NOMO-1 (cell line): ENCODE measurements around the gene RICTOR.

Source experiments
- DNase-seq, 2 experiments: peaks; one replicate each; lab custom pipeline; 2025; ENCODE audit not compliant: unreplicated experiment in 2 of 2; lab: John Stamatoyannopoulos, UW

Gene RICTOR, protein sequence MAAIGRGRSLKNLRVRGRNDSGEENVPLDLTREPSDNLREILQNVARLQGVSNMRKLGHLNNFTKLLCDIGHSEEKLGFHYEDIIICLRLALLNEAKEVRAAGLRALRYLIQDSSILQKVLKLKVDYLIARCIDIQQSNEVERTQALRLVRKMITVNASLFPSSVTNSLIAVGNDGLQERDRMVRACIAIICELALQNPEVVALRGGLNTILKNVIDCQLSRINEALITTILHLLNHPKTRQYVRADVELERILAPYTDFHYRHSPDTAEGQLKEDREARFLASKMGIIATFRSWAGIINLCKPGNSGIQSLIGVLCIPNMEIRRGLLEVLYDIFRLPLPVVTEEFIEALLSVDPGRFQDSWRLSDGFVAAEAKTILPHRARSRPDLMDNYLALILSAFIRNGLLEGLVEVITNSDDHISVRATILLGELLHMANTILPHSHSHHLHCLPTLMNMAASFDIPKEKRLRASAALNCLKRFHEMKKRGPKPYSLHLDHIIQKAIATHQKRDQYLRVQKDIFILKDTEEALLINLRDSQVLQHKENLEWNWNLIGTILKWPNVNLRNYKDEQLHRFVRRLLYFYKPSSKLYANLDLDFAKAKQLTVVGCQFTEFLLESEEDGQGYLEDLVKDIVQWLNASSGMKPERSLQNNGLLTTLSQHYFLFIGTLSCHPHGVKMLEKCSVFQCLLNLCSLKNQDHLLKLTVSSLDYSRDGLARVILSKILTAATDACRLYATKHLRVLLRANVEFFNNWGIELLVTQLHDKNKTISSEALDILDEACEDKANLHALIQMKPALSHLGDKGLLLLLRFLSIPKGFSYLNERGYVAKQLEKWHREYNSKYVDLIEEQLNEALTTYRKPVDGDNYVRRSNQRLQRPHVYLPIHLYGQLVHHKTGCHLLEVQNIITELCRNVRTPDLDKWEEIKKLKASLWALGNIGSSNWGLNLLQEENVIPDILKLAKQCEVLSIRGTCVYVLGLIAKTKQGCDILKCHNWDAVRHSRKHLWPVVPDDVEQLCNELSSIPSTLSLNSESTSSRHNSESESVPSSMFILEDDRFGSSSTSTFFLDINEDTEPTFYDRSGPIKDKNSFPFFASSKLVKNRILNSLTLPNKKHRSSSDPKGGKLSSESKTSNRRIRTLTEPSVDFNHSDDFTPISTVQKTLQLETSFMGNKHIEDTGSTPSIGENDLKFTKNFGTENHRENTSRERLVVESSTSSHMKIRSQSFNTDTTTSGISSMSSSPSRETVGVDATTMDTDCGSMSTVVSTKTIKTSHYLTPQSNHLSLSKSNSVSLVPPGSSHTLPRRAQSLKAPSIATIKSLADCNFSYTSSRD (N-terminal part only)

DNA sequence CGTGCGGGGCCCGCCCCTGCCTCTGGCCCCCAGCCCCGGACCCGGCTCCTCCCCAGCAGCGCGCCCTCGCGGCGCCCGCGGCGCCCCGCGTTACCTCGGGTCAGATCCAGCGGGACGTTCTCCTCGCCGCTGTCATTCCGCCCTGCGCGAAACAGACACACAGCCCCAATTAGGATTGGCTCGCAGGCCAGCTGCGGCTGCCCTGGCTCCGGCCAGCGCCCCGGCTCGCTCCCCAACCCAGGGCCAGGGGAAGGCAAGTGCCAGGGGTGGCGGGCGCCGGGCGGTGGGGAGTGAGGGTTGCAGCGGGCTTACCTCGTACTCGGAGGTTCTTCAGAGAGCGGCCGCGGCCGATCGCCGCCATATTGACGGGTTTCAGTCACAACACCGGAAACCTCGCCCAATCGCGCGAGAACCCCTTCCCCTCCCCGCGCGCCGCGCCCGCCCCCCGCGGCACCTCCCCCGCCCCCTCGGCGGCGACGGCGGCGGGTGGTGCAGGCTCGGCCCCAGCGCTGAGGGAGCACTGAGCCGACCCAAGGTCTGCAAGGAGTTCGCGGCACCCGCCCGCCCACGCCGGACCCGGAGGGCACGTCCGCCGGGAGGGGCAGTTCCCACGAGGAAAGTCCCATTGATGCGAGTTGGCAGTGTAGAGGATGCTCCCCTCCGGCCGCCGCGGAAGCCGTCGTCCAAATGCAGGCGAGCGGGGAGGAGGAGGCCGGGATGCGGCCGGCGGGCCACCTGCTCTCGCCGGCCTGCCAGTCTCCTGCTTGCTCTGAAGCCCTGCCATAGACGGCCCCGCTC lies at the start of gene RICTOR:
Gene RICTOR (minus strand): TSS at position 383 of the 798 bp plus-strand sequence. CDS start 22 bp downstream, at position 361.
- DNase-seq, result peak; percentile 90

DNA sequence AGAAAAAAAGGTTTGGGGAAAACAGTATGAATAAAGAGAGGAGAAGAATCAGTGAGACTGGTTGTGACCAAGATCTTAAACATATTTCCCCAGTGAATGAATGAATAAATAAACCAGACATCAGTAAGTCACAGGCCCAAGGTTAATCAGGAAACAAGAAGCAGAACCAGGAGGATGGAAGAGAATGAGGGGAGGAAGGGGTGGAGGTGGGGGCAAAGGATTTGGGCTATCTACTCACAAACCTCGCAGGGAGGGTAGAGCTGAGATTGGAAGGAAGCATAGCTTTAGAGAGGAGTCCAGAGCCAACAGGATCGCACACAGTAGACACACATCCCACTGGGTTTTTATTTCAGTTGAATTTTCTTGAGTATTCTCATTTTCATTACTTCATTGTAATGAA lies 47.7 kb upstream of the RICTOR start:
- DNase-seq, result no peak

DNA sequence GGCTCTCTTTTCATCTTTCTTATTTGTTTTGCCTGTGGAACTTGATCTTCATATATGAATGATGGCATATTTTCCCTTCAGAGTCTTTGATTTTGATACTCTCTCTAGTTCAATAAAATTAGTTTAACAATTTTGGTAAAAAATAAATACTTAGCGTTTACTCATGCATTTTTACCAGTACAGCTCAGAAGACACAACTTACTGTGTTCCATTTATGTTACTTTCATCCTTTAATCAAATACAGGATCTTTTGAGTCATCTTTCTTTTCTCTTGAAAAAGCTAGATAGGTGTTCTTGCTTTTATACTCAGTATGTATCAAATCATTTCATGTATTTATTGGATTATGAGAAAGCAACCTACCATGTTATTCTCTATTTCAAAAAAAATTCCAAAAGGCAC lies 47.1 kb upstream of the RICTOR start:
- DNase-seq, result no peak

DNA sequence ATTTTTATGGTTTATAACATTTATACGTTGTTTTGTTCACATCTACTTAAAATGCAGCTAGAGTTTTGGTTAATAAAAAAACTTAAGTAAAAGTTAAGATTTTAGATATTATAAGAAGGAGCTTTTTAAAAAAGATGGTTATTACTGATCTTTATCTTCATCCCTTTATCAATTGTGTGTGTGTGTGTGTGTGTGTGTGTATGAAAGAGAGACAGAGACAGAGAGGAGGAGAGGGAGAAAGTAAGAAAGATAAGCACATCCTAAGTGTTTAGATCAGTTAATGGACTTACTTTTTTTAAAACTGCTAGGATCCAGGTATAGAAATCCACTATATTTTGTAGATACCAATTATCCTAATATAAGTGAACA lies 45.8 kb upstream of the RICTOR start:
- no peak for DNase-seq

DNA sequence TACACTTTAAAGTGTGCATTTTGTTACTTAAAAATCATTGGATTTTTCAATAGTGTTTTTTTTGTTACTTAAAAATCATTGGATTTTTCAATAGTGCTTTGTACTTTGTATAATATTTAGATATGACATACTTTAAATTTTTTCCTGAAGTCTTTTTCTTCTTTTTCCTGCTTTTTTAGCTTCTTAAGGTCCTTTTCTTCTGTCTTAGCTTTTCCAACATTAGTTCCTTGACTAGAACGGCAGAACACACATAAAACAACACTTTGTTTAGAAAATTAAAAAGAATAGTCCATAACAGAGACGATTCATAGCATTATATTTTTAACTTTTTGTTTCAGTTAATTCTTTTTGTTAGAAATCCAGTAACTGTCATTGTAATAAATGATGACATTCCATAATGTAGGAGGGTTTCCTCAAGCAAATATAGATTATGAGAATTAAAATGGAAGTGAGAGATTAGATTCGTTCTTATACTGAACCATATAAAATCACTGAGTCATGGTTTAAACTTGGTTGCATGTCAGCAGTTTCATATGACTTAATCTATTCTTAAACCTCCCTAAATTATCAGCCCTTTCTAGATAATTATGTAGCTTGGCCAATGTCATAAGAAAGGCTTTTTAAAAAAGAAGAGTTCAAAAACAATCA lies 45.3 kb upstream of the RICTOR start:
- DNase-seq, result no peak

DNA sequence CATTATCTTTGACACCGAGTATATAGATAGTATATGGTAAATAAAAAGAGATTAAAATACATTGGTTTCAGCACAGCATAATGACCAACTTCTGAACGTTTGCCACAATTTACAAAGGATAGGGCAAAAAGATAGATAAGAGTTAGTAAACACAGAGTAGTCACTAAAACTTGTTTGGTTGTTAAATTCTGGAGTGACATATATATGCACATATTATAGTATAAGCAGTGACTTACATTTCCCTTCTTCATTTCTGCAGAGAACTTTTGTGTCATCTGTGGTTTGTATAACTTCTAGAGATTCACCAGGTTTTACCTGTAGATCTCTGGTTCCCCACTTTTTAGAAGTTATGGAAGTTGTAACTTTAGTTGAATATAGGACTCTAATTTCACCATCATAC lies 44.4 kb upstream of the RICTOR start:
- DNase-seq, result no peak

DNA sequence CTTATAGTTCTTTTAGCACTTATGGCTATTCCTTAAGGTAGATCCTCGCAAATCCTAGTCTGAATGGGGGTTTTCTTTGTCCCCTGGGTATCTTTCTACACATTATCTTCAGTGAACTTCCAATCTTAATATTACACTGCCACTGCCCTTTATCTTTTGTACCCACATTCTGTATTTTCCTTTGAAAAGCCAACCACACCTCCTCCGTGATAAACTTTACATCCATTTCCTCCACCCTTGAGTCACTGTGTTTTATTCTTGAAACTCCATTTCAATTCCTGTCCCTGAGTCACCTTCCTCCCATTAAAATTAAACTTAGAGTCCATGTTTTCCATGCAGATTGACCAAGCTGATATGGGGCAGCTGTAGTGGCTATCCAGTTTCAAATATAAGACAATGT lies 43.2 kb upstream of the RICTOR start:
- DNase-seq, result no peak

DNA sequence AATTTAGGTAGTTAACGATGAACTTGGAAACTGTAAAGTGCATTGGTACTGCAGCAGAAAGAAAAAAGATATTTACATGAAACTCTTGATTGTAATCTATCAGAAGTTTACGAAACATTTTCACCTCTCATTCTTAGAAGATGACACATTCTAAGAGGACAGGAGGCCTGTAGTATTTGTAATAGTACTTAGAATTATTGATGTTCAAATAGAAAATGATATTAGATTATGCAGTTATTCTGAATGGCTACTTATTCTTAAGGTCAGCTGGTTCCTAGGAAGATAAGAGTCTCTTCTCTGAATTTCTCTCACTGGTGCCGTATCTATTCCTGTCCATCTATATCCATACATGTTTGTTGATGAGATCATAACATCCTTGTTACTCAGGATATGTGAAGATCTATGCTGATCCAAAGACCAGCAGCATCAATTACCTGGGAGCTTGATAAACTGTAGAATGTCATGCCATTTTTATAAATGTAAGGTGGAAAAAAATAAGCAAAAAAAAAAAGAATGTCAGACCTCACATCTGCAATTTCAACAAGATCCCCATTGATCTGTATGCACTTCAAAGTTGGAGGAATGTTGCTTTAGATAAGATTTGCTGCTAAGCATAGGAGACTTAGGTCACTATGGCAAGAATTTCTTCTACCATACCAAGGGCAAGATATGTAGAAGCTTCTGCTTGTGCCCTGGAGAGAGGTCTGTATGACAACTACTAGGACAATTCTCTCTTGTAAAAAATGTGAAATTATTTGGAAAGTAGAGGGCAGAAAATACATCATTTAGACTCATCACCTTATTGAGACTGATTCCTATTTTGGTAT lies 42.4 kb upstream of the RICTOR start:
- DNase-seq, result no peak

DNA sequence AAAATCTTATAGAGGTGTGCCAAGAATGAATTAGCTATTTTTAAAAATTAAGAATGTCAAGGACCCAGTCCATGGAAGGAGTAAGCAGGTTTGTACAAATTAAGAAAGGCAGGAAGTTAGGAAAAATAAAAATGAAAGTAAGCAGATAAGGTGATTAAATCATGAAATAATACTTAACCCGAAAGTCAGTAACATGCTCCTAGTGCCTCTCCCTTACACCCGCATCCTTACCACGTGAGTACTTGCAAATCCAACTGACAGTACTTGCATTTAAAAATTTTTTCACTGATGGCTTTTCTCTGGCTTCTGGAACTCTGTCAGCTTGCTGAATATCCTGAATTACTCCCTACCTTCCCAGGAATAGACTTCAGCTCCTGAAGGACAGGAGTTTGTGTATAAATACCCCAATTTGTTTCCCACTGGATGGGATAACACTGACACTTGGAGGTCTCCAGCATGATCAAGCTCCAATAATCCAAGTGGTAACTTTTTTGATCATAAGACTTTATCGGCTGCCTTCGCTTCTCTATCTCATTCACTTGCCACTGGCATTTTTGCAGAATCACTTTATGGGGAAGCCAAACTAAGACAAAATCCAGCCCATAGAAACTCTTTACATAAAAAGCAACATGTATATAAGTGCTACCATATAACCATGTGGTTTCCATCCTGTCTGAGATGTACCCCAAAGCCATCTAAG lies 41.6 kb upstream of the RICTOR start:
- DNase-seq, result no peak

DNA sequence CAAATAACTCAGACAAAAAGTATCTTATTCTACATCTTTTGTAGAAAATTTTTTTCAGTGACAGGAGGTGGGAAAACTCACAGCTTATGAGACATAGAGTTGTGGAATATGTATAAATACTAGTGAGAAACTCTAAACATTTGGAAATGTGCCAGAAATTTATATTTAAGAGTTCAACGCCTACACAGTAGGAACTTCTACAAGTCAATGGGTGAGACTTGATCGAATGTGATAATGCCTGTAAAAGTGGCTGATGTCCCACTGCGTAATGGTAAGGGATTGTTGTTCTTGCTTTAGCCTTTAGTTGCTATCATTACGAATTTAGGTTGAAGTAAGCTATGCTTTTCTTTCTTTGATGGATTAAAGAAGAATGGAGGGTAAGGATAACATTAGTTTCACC lies 40.0 kb upstream of the RICTOR start:
- no peak for DNase-seq

DNA sequence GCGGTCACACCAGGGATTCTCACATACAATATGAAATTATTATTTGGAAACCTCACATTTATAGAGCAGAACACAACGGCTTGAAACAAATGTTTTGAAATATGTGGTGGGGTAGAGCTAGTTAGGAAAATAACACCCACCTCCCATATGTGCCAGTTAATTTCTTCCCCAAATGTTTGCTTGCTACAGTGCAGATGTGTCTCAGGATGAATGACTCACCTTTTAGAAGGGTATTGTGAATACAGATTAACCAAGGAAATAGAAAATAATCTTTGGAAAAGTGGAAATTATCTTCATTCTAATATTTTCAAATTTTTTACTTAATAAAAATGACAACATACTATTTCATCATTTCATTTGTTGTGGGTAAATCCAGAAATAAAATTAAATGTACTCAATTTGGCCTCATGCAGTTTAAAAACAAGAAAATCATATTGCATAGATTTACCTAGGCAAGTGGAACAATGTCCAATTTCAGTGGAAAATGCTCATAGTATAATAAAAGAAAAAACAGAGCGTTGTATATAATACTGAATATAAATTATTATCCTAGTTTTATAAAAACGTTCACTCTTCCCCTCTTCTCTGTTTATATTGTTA lies 39.3 kb upstream of the RICTOR start:
- no peak for DNase-seq

DNA sequence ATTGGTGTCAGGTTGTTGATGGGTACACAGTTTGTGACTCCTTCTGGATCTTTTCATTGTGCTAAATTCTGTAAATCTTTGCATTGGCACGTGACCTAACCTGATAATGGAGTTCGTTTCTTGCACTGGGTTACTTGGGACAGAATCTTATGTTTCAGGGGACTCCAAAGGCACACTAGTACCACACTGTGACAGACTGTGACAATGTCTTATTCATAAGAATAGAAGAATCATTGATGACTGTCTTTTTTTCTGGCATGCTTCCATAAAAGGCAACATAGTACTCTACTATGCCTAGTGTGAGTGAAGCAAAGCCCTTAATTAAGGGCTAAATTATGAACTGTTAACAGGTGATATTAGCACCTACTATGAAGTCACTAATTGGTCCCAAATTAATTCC lies 35.4 kb upstream of the RICTOR start:
- no peak for DNase-seq

DNA sequence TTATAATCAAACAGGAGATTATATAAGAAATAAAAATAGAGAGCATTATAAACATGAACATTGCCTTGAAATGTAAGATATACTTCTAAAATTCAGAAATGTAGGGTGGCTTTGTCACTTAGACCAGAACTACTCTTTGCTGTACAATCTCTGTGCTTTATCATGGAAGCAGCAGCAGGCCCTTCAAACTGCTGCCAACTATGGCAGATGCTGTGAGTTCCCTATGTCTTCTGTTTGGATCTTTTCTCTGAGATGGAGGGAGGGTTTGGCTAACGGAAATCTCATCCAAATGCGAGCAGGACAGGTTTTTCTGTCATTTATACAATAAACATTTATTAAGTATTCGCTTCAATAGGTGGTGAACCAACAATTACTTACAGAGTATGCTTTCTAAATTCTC lies 34.8 kb upstream of the RICTOR start:
- no peak for DNase-seq

DNA sequence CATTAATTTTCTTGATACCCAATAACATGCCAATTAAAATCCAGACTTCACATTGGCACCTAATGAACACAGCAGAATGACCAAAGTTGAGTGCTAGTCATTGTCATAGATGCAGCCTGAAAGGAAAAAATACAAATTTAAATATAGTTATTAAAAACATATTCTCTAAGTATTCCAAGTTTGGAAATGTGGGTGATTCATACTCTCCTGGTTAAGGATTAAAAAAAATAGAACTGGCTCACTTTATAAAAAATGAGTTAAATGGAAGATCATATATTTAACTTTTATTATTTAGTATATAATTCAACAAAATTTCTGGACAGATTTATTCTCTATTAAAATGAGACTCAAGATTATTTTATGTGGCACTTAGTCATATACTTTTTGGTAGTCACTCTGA lies 33.2 kb upstream of the RICTOR start:
- no peak for DNase-seq

DNA sequence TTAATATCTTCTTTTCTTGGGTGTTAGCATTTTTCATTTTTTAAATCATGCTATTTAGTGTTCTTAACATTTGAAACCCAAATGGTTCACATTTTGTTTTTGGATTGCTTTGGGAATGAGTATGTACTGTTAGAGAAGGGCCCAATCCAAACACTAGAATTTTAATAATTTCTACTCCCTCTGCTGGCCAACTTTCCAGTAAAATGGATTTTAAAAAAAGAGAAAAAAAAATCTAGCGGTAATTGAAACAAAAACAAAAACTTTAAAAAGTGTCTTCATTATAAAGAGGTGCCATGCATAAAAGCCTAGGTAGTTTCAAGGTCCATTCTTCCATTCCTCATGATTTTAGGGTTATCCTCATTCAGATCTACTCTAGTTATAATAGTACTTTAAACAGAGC lies 32.1 kb upstream of the RICTOR start:
- DNase-seq, result no peak

DNA sequence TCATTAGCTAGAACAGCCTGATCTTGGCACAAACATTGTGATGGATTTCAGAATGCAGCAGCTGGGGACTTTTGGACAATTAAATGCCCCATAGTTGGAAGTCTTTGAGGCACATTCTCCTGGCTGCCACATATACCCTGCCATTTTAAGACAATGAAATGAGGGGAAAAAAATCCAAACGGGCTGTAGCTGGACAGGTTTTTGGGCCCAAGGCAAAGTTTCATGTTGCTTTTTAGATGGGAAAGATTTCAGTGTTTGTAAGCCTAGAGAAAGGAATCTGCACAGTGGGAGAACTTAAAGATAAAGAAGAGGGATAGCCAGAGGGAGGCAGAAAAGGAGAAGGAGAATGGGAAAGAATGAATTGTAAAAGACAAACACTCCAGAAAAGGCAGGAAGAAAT lies 30.0 kb upstream of the RICTOR start:
- DNase-seq, result no peak

DNA sequence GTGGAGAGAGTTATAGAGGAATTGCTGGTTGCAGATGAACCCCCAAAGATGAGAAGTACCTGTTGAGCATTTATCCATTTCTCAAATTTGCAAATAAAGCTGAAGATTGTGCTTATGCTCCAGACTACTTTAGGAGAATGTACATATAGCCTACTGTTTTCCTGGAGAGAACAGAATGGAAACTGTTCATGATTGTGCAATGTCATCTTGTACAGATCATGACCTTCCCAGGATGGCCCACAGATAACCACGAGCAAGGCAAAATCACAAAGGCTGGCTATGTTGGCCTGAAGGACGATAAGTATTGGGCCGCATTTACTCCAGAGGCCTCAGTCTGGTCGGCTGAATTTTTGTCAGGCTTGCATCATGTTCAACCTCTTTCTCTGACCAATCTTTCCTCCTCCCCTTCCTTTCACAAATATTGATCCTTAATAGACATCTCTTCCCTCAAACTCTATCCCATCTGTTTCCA lies 28.5 kb upstream of the RICTOR start:
- DNase-seq, result no peak

DNA sequence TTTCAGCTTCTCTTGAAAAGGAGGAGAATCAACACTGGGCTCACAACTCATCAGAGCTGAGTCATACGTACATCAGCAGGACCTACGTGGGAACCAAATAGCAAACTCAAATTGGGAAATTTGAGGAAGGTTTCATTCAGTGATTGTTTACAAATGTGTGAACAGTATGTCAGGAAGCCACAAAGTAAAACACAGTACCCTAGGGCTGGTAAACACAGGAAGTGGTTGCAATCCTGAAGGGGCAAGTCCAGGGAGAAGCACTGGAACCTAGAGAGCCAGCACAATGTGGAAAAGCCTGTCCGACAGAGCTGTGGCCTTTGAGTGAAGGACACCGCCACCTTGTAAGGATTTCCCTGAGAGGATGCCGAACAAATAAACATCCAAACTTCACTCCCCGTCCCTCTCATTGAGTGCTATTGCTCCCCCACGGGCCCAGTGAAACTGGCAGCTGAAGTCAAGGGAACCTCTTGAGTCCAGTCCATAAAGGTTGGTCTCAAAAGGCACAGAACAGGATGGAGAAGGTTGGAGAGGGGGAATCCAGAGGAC lies 26.7 kb upstream of the RICTOR start:
- DNase-seq, result no peak
